Measurements from ENCODE around the gene KCNAB2.

- no peak for TF ChIP-seq CTCF (conservative IDR thresholded peaks at IDR 0.05; ENCODE audit: low read length)
- no peak for TF ChIP-seq EZH2phosphoT487 (IDR thresholded peaks at IDR 0.05; ENCODE audit: borderline replicate concordance)
Observed at GRCh38 chr1:6106977-6107376, 61.3 kb downstream of the KCNAB2 start.
